Smooth muscle cell of trachea (primary cell): Measurements from ENCODE around the gene SMAP1. TPM values are rescaled to one million over a fixed set of nuclear protein-coding genes. Genes with fewer than 3 reads are reported as not detected.

Source experiments
- total RNA-seq: library from RNA; depleted of rRNA; stranded (reverse); fragments of >200 nt; gene quantifications from 2 replicates; pipeline ENCODE4 v1.2.1, GENCODE V29; 2014

SMAP1 gene
- total RNA-seq: 20.0 and 20.8 TPM in 2 replicates

GRCh38 chr6:70667711-70668498 lies at the start of gene SMAP1:
Gene SMAP1, plus strand, starts transcription at chr6:70667883. Its CDS starts 141 bp downstream, at chr6:70668024.

Other genes with a start within 250 kb of the SMAP1 start
- gene SDHAF4, start 101.0 kb upstream of the SMAP1 start, total RNA-seq: 6.1 and 8.6 TPM in 2 replicates